ENCODE results near the gene ADIPOR2. TPM values are rescaled to one million over a fixed set of nuclear protein-coding genes. Genes with fewer than 3 reads are reported as not detected.

The ADIPOR2 gene
- 20.1 and 24.5 TPM in 2 replicates for total RNA-seq

GRCh38 chr12:1690578-1691122 lies at the start of gene ADIPOR2:
Gene ADIPOR2 (plus strand): TSS chr12:1691070. CDS start chr12:1754344, 63,274 bp downstream.

GRCh38 chr12:1820191-1820895 lies 129.5 kb downstream of the ADIPOR2 start, which contains the start of gene LRTM2:
Gene LRTM2 (plus strand): TSS chr12:1820565. CDS start chr12:1828149, 7,584 bp downstream.

Other genes starting within 250 kb of the ADIPOR2 start
- gene FBXL14, start 96.5 kb upstream of the ADIPOR2 start, total RNA-seq = 5.6 and 8.1 TPM in 2 replicates
- 13.4 and 14.0 TPM in 2 replicates for gene WNT5B, start 61.8 kb upstream of the ADIPOR2 start, total RNA-seq
- not detected in 2 replicates for gene LRTM2, start 129.5 kb downstream of the ADIPOR2 start, total RNA-seq
- gene CACNA2D4, start 227.6 kb downstream of the ADIPOR2 start, total RNA-seq = 1.3 and 3.0 TPM in 2 replicates